HepG2 (cell line): ENCODE measurements around the gene MARF1. TPM values are rescaled to one million over a fixed set of nuclear protein-coding genes. Genes with fewer than 3 reads are reported as not detected.

ENCODE experiments used
- ATAC-seq: fragments of 200-7000 bp; cut with Tn5 transposase; 3 replicates; pipeline ENCODE4 v1.9.1; 2020; ENCODE audit warnings: mild to moderate bottlenecking, moderate library complexity
- BruUV-seq: library from RNA; stranded (reverse); fragments of 400-500 nt; replicated peaks from 2 replicates; lab custom pipeline; 2021; lab: Mats Ljungman, UMichigan
- CTCF ChIA-PET: fragments of 300-600 bp; formaldehyde crosslinking; extraction: SDS; loops from one replicate; lab custom pipeline; 2021; ENCODE audit warnings: low total read pairs, inconsistent platforms, low intra/inter-chr PET ratio; lab: Yijun Ruan, JAX
- POLR2A ChIA-PET: fragments of 350-600 bp; sonication (Branson Sonifier 250); formaldehyde crosslinking; loops from one replicate; lab custom pipeline; 2020; ENCODE audit warnings: antibody characterized with exemption, inconsistent platforms; lab: Yijun Ruan, JAX
- DNase-seq: peaks from one replicate; pipeline ENCODE4 v3.0.0-alpha.2; 2015; ENCODE audit warnings: low spot score
- FAIRE-seq: peaks from 3 replicates; lab custom pipeline; 2011; peaks lifted over from hg19 to GRCh38; lab: Jason Lieb, UNC
- H2AFZ ChIP-seq: one replicate; pipeline ENCODE4 v1.6.1; 2011; ENCODE audit warnings: low read length, inconsistent platforms
- H3K27ac ChIP-seq: fragments of 300-600 bp; 3 replicates; pipeline ENCODE4 v1.8.0; 2011; ENCODE audit warnings: mixed run types, mild to moderate bottlenecking, mixed read lengths, low read length, inconsistent platforms; ENCODE audit not compliant: insufficient read depth; ENCODE audit errors: extremely low read length
- H3K27me3 ChIP-seq, 2 experiments: fragments of 200-600 bp in 1 of 2; 2 replicates in 1 of 2; 3 replicates in 1 of 2; pipeline versions ENCODE4 v1.6.0 to v1.8.0; 2011; ENCODE audit warnings: low read length in 2 of 2, mild to moderate bottlenecking in 2 of 2, moderate library complexity in 2 of 2, inconsistent platforms in 1 of 2; ENCODE audit not compliant: insufficient read depth in 2 of 2, control insufficient read depth in 1 of 2
- H3K36me3 ChIP-seq, 2 experiments: fragments of 200-600 bp in 1 of 2; replicated peaks in 1 of 2; 2 replicates in 1 of 2; 3 replicates in 1 of 2; pipeline versions ENCODE4 v1.5.1 to v1.8.0; 2011; ENCODE audit warnings: low read length in 2 of 2, inconsistent platforms in 1 of 2; ENCODE audit not compliant: insufficient read depth in 2 of 2, control insufficient read depth in 1 of 2
- H3K4me1 ChIP-seq: 2 replicates; pipeline ENCODE4 v1.5.1; 2012; ENCODE audit warnings: low read length, inconsistent platforms; ENCODE audit not compliant: insufficient read depth
- H3K4me2 ChIP-seq: 2 replicates; pipeline ENCODE4 v1.6.0; 2011; ENCODE audit warnings: low read depth, low read length, inconsistent platforms
- H3K4me3 ChIP-seq, 3 experiments: fragments of 200-600 bp in 1 of 3; sonication (generic), shearing (Covaris generic) in 1 of 3; replicated peaks in 1 of 3; 2 replicates each; pipeline ENCODE4 v1.5.1; 2011 to 2016; ENCODE audit warnings: low read length in 3 of 3, inconsistent platforms in 2 of 3, low read depth in 2 of 3, mild to moderate bottlenecking in 2 of 3, control low read depth in 1 of 3, mixed read lengths in 1 of 3; ENCODE audit not compliant: insufficient read depth in 1 of 3
- H3K79me2 ChIP-seq: one replicate; pipeline ENCODE4 v1.6.1; 2011; ENCODE audit warnings: low read length, inconsistent platforms; ENCODE audit not compliant: insufficient read depth
- H3K9ac ChIP-seq: 2 replicates; pipeline ENCODE4 v1.6.0; 2011; ENCODE audit warnings: mild to moderate bottlenecking, low read depth, low read length, inconsistent platforms; ENCODE audit not compliant: insufficient read depth
- H3K9me3 ChIP-seq: 2 replicates; pipeline ENCODE4 v1.5.1; 2012; ENCODE audit warnings: mild to moderate bottlenecking, low read length
- H4K20me1 ChIP-seq: 2 replicates; pipeline ENCODE4 v1.6.0; 2011; ENCODE audit warnings: inconsistent platforms, mild to moderate bottlenecking, low read length, moderate library complexity; ENCODE audit not compliant: insufficient read depth
- ATF7 ChIP-seq, 2 experiments: fragments of 450-650 bp in 1 of 2; sonication (generic) in 1 of 2; formaldehyde crosslinking in 1 of 2; IDR thresholded peaks; 2 replicates each; pipeline versions ENCODE4 v1.4.0 to v1.6.1; 2016 to 2020; ENCODE audit warnings: antibody characterized with exemption in 1 of 2, mild to moderate bottlenecking in 1 of 2, missing genetic modification reagents in 1 of 2
- FOXJ3 ChIP-seq: sonication (generic); formaldehyde crosslinking; IDR thresholded peaks from 2 replicates; pipeline ENCODE4 v1.4.0; 2020; ENCODE audit warnings: missing genetic modification reagents, mild to moderate bottlenecking, borderline replicate concordance
- TSC22D2 ChIP-seq: sonication (generic); formaldehyde crosslinking; IDR thresholded peaks from 2 replicates; pipeline ENCODE4 v1.5.1; 2020; ENCODE audit warnings: missing genetic modification reagents, mild to moderate bottlenecking, borderline replicate concordance
- ZNF17 ChIP-seq: sonication (generic); formaldehyde crosslinking; IDR thresholded peaks from 2 replicates; pipeline ENCODE4 v1.5.0; 2020; ENCODE audit warnings: mild to moderate bottlenecking, missing genetic modification reagents
- ZNF34 ChIP-seq: sonication (generic); formaldehyde crosslinking; IDR thresholded peaks from 2 replicates; pipeline ENCODE4 v1.4.0; 2020; ENCODE audit warnings: mild to moderate bottlenecking, missing genetic modification reagents, borderline replicate concordance
- ZNF383 ChIP-seq: sonication (generic); formaldehyde crosslinking; IDR thresholded peaks from 2 replicates; pipeline ENCODE4 v1.4.0; 2020; ENCODE audit warnings: missing genetic modification reagents, mild to moderate bottlenecking, borderline replicate concordance
- ZNF543 ChIP-seq: sonication (generic); formaldehyde crosslinking; IDR thresholded peaks from 2 replicates; pipeline ENCODE4 v1.4.0; 2020; ENCODE audit warnings: mild to moderate bottlenecking, missing genetic modification reagents
- ZNF614 ChIP-seq: IDR thresholded peaks from 2 replicates; pipeline ENCODE4 v1.6.1; 2018; ENCODE audit warnings: missing biosample characterization, missing genetic modification reagents, inconsistent platforms, borderline replicate concordance
- ZNF652 ChIP-seq: IDR thresholded peaks from 2 replicates; pipeline ENCODE4 v1.6.1; 2016; ENCODE audit warnings: low read depth, borderline replicate concordance
- ZNF792 ChIP-seq: IDR thresholded peaks from 2 replicates; pipeline ENCODE4 v1.6.1; 2016
- ZNF839 ChIP-seq: sonication (generic); formaldehyde crosslinking; IDR thresholded peaks from 2 replicates; pipeline ENCODE4 v1.4.0; 2020; ENCODE audit warnings: missing genetic modification reagents, mild to moderate bottlenecking, borderline replicate concordance
- ZSCAN5A ChIP-seq: sonication (generic); formaldehyde crosslinking; IDR thresholded peaks from 2 replicates; pipeline ENCODE4 v1.8.0; 2022; ENCODE audit warnings: mild to moderate bottlenecking, missing genetic modification reagents, borderline replicate concordance
- WGBS: methylation state at CpG from one replicate; pipeline ENCODE4 v1.1.6; 2017; ENCODE audit warnings: low lambda C conversion rate; 5-methylcytosine and 5-hydroxymethylcytosine counted together
- in situ Hi-C: cut with HindIII; loops from 2 replicates; pipeline ENCODE4 v1.10.0; 2017; ENCODE audit warnings: low pct_unique_long_range_greater_than_20kb; ENCODE audit not compliant: extremely low pct_ligation_motif_present
- intact Hi-C: fragments of 100-400 bp; cut with micrococcal nuclease; formaldehyde crosslinking; loops from one replicate; pipeline ENCODE4 v1.10.0; 2022; ENCODE audit not compliant: unreplicated experiment
- polyA plus RNA-seq, 8 experiments: library from polyadenylated mRNA; depleted of rRNA in 3 of 8; stranded (reverse) in 7 of 8; unstranded in 1 of 8; fragments of >200 nt; fragmentation: Illumina TruSeq in 4 of 8; extraction: Trizol in 4 of 8; gene quantifications; 2 replicates each; pipeline versions ENCODE4 v1.2.1 to v1.2.3, GENCODE V29; 2011 to 2016; ENCODE audit warnings: low read depth in 4 of 8, missing spikeins in 1 of 8, mixed read lengths in 1 of 8; ENCODE audit not compliant: insufficient read depth in 1 of 8
- total RNA-seq, 5 experiments: library from RNA; depleted of rRNA; stranded (reverse); fragments of >200 nt; fragmentation: Illumina TruSeq; extraction: Trizol; gene quantifications; 2 replicates each; pipeline ENCODE4 v1.2.3, GENCODE V29; 2016; ENCODE audit warnings: low read depth in 1 of 5
- TF ChIP-seq, protein P1 (sequence below): fragments of 450-650 bp; IDR thresholded peaks from 2 replicates; pipeline ENCODE4 v1.6.1; 2017

Gene MARF1
- total and polyA plus RNA-seq, 2 of the 13 experiments (the other 11 are each of a cell fraction or from before 2014, with no cell fraction given): 8.7 to 20.7 TPM

DNA sequence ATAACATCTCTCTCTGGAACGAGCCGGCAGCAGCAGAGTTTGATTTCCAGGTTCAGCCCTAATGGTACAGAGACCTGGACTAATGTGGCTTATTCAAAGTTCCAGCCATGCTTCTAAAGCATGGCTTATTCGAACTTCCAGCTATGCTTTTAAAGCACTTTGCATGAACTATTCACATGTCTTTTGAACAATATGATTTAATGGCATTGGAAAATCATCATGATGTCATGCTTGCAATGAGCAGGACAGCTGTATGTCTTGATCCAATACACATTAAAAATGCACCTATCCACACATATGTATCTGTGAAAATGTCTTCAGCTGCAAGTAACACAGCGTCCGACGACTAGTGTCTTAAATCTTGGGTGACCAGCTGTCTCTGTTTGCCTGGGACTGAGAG, 85.7 kb downstream of the MARF1 start:
- no peak overlapping the region for H3K4me2 ChIP-seq
- H3K4me3 ChIP-seq: no peak overlapping the region
- in situ Hi-C loops: no loop called here
- FAIRE-seq (no peak), DNase-seq (no peak), ATAC-seq (no peak)
- no peaks in the 10 kb centered on the region for H4K20me1 ChIP-seq
- BruUV-seq: no TSS peak
- H3K27ac ChIP-seq: no peak overlapping the region
- H3K79me2 ChIP-seq: no peaks in the 10 kb centered on the region
- no peaks in the 10 kb centered on the region for H3K27me3 ChIP-seq
- POLR2A ChIA-PET: interaction anchor here (5.0 kb wide), 1 partner anchor 19 kb away, joined by 15 read pairs; no protein-coding TSS in a partner anchor
- no peak overlapping the region for H2AFZ ChIP-seq
- CTCF ChIA-PET: no interaction called here
- H3K36me3 ChIP-seq: no peaks in the 10 kb centered on the region
- H3K9me3 ChIP-seq: no peaks in the 10 kb centered on the region
- H3K9ac ChIP-seq: no peak overlapping the region
- WGBS: 71% methylated on average over 6 of the region's 6 CpGs
- intact Hi-C loops: no loop called here
- H3K4me1 ChIP-seq: no peaks in the 10 kb centered on the region
- TF ChIP-seq ATF7 (IDR thresholded peaks at IDR 0.05) (peak; percentile 54), ATF7 (CRISPR knock-in tag; IDR thresholded peaks at IDR 0.05) (no peak), ZNF543 (no peak)

GRCh38 chr16:15556130-15556529, 86.8 kb downstream of the MARF1 start:
- H3K36me3 ChIP-seq: no peaks in the 10 kb centered on the region
- H3K4me1 ChIP-seq: peaks cover 5% of the 10 kb centered on the region
- H2AFZ ChIP-seq: no peak overlapping the region
- intact Hi-C loops: no loop called here
- H3K79me2 ChIP-seq: no peaks in the 10 kb centered on the region
- FAIRE-seq (no peak), DNase-seq (no peak)
- no peak overlapping the region for H3K4me2 ChIP-seq
- CTCF ChIA-PET: no interaction called here
- no peak overlapping the region for H3K27ac ChIP-seq
- TF ChIP-seq ZNF383 (no peak), ZNF652 (CRISPR knock-in tag) (no peak), ZNF34 (CRISPR knock-in tag) (no peak), FOXJ3 (CRISPR knock-in tag) (no peak), ZNF839 (CRISPR knock-in tag) (no peak), TSC22D2 (CRISPR knock-in tag) (no peak), ZNF17 (CRISPR knock-in tag) (no peak), ZSCAN5A (CRISPR knock-in tag) (no peak), ZNF792 (CRISPR knock-in tag) (no peak), ZNF614 (CRISPR knock-in tag) (no peak)
- TF ChIP-seq, protein P1, sequence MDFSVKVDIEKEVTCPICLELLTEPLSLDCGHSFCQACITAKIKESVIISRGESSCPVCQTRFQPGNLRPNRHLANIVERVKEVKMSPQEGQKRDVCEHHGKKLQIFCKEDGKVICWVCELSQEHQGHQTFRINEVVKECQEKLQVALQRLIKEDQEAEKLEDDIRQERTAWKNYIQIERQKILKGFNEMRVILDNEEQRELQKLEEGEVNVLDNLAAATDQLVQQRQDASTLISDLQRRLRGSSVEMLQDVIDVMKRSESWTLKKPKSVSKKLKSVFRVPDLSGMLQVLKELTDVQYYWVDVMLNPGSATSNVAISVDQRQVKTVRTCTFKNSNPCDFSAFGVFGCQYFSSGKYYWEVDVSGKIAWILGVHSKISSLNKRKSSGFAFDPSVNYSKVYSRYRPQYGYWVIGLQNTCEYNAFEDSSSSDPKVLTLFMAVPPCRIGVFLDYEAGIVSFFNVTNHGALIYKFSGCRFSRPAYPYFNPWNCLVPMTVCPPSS: no peak
- TF ChIP-seq, all 625 proteins: peak for 0
- no peak overlapping the region for H3K4me3 ChIP-seq
- H3K9ac ChIP-seq: no peak overlapping the region
- no peaks in the 10 kb centered on the region for H3K9me3 ChIP-seq
- H4K20me1 ChIP-seq: no peaks in the 10 kb centered on the region
- in situ Hi-C loops: no loop called here
- BruUV-seq: no TSS peak
- POLR2A ChIA-PET: interaction anchor here (5.0 kb wide), 1 partner anchor 20 kb away, joined by 15 read pairs; no protein-coding TSS in a partner anchor
- H3K27me3 ChIP-seq: no peaks in the 10 kb centered on the region
- 73% methylated on average over 5 of the region's 5 CpGs for WGBS
- no peak for ATAC-seq
